Measurements from ENCODE around the gene PPT1.
A peak's percentile ranks its signal among the peaks of the same experiment; 100 is the strongest.

Gene PPT1

GRCh38 chr1:40092241-40092640 is 4.8 kb downstream of the PPT1 start:
- FAIRE-seq, result no peak

- no peak for FAIRE-seq
These were observed 6.2 kb downstream of the PPT1 start for GRCh38 chr1:40090652-40091355.

DNA sequence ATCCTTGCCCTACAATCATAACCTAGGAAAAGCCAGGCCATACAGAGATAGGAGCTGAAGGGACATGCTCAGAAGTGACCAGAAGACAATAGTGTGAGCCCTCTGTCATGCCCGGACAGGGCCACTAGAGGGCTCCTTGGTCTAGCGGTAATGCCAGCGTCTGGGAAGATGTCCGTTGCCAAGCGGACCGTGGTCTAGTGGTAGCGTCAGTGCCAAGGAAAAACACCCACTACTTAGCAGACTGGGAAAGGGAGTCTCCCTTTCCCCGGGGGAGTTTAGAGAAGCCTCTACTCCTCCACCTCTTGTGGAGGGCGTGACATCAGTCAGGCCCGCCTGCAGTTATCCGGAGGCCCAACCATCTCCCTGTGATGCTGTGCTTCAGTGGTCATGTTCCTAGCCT is 12.3 kb downstream of the PPT1 start:
- peak; percentile 91 for FAIRE-seq

GRCh38 chr1:40081871-40082270 is 15.2 kb downstream of the PPT1 start:
- no peak for FAIRE-seq

DNA sequence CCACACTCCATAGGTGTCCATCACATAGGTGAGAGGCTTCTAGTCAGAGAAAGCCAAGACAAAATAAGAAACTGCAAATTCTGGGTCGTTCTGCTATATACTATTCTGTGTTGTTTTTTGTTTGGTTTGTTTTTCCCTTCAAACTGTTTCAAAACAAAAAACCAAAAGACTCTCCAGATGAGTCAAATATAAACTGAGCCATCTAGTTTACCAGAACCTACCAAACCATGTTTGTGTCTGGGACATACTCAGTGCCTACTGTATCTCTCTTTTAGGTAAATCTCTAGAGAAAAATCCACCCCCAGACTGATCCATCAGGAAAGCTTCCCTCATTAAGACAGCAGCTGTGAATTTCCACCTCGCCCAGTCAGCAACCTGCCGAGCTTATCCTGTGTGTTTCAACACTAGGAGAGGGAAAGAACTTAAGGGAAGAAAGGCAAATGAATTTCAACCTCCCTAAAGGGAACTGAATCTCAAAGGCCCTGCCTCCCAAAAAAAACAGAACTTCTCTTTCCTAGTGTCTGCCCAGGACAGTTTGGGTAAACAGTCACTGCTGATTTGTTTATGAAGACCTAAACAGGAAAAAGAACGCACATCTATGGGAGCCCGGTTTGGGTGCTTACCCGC is 17.2 kb downstream of the PPT1 start:
- FAIRE-seq, result no peak

GRCh38 chr1:40078512-40079333 is 18.3 kb downstream of the PPT1 start:
- peak; percentile 80 for FAIRE-seq

- no peak for FAIRE-seq
These were observed 20.1 kb downstream of the PPT1 start for GRCh38 chr1:40076895-40077312.

GRCh38 chr1:40075266-40075665 is 21.8 kb downstream of the PPT1 start:
- FAIRE-seq, result no peak

DNA sequence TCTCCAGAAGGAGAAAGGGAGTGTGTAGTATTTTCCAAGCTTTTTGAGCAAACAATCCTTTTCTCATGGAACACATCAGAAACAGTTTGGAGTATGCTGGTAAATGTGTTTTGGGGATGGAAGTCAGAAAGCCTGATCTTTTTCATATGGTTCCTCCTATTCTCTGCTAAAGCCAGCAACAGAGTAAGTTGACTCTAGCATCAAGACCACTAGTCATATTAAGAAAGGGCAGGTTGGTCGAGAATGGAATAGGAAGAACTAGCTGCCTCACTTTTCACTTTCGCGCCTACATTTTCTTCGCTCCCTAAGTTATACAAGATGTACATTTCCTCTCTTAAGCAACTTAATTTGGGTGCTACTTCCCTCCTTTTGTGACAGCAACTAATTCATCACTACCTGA is 24.0 kb downstream of the PPT1 start:
- FAIRE-seq, result no peak

DNA sequence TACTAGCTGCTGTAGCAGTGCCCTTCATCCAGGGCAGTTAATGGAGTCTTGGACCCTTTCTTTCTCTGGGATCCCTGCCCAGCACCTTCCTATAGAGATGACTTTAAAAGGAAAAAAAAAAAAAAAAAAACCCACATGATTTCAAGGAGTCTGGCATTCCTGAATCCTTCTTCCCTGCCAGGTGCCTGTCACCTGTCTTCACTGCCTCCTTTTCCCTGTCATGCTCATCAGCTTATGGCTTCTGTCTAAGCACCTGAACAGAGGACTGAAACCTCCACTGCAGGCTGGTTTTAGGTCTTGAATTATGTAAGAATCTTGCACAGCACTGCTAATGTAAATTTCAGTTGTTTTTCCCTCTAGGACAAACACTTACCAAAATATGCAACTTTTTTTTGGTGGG is 24.9 kb downstream of the PPT1 start:
- FAIRE-seq, result no peak

DNA sequence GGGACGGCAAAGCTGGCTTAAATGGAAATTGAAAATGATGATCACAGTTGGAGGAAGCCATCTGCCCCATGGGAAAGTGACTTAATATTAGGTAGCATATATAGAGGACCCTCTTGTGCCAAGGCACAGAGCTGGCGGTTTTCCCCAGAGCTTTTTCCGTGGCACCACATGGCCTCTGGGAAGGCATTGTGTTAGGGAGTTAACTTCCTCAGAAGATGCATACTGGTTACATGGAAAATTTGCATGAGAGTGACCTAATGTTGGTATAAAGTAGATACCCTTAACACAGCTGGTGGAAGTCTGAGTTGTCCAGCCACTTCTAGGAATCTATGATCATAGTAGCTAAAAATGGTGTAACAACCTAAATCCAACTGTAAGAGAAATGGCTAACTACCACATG is 29.2 kb downstream of the PPT1 start:
- FAIRE-seq, result no peak

DNA sequence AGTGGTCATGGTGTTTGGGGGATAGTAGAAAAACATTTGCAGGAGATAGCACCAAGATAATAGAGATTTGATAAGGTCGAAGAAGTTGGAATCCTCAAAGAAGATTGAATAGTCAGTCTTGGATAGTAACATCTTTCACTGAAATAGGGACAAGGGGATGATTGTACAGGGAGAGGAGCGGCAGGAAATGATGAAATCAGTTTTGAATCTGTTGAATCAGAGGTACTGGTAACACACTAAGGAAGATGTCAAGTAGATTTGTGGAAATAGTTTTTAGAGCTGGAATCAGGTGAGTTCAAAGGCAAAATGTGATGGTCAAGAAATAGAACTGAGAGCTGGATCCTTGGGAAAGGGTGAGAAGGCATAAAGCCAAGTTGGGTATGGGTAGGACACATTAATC is 30.0 kb downstream of the PPT1 start:
- FAIRE-seq, result no peak

DNA sequence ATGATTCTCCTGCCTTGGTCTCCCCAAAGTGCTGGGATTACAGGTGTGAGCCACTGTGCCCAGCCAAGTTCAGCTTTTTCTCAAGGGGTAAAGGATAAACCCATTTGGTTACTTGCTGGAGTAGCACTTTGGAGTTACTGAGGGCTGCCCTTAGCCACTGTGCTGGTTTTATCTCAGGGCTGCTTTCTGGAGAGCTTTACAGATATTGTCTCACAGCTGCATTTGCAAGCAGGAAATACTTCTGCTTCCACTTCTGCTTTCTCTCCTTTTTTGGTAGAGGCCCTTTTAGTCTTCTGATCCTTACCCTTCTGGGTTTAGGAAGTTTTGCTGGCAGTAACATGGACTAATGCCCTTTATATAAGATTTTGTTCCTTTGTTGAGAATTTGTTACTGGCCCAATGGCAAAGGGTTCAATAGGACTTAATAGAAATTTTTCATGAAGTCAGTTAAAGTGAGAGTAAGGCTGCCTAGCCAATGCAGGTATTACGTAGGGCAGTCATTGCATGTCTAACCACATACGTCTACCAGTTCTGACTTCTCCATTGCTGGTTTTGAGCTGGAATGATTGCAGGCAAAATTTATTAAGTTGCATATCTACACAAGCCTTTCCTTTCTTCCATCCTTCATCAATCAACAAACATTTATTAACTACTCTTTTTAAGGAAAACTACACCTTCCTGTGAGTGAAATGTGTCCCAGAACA is 32.1 kb downstream of the PPT1 start:
- FAIRE-seq, result no peak

DNA sequence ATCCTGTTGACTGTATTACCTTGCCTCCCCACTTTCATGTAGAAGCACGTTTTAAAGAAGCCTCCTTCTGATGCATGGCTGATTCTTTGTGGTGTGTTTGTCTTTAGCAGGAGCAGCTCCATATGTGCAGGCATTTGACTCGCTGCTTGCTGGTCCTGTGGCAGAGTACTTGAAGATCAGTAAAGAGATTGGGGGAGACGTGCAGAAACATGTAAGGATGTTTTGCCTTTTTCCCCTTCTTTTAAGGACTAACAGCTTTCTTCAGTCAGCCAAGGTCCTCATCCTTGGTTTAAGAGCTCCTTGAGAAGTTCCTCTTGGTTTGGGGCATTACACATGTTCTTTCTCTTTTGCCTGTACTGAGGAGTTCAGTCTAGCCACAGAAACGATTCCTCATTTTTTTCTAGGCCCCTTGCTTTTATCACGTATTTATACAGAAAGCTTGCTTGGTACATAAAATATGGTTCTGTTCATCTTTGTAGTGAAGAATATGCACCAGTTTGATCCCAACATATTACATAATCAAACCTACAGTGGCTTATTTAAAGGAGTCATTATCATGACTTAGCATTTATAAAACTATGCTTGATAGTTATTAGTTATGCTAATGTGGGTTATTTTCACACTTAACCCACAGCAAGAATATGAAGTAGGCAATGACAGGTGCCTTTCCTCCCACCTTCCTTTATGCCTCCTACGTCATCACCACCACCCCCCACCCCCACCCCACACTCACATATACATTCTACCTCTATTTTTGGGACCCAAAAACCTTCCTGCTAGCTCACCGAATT is 36.9 kb downstream of the PPT1 start:
- FAIRE-seq, result no peak

DNA sequence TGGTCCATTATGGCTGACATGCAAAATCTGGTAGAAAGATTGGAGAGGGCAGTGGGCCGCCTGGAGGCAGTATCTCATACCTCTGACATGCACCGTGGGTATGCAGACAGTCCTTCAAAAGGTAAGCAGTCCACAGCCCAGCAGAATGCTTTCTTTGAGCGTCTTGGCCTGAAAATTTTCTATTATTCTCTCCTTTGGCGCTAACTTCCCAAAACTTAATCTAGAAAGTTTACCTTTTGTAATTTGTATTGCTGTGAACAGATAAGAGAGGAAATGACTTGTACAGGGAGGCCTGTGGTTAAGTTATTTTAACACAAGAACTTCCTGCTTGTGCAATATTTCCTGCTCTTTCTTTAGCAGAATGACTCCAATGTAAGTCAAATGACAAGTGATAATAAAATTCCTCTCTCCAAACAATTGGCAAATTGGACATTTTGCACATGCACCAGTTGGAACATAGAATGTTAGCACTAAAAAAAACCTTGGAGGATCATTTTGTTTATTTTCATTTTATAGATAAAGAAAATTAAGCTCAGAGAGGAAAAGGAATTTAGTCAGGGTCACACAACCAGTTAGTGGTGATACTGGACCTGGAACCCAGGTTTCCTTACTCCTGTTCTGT is 37.6 kb downstream of the PPT1 start:
- no peak for FAIRE-seq

DNA sequence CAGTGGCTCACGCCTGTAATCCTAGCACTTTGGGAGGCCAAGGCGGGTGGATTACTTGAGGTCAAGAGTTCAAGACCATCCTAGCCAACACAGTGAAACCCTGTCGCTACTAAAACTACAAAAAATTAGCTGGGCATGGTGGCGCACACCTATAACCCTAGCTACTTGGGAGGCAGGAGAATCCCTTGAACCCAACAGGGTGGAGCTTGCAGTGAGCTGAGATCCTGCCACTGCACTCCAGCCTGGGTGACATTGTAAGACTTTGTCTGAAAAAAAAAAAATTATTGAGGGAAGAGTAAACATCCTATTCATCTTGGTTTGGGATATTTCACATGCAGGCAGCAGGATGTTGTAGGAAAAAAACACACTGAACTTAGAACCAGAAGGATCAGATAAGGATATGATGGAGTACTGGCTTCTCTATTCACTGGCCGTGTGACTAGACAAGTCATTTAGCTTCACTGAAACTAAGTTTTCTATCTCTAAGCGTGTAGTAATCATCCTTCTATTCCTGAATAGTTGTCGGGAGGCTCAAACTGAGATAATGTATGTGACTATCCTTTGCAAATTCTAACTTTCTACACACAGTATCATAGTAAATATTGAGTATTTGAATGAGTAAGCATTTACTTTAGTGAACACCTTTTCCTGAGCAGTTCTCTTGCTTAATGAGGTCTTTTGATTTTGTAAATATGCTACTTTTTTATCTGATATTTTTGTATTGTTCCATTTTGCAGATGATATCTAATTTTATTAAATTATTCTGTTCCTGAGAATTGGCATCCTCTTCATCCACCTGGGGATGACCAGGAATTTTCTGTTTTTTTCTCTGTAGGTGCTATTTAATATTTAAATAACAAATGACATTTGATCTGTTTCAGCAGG is 38.4 kb downstream of the PPT1 start:
- FAIRE-seq, result no peak

- FAIRE-seq, result no peak
These were observed 39.0 kb downstream of the PPT1 start for GRCh38 chr1:40058097-40058452.

DNA sequence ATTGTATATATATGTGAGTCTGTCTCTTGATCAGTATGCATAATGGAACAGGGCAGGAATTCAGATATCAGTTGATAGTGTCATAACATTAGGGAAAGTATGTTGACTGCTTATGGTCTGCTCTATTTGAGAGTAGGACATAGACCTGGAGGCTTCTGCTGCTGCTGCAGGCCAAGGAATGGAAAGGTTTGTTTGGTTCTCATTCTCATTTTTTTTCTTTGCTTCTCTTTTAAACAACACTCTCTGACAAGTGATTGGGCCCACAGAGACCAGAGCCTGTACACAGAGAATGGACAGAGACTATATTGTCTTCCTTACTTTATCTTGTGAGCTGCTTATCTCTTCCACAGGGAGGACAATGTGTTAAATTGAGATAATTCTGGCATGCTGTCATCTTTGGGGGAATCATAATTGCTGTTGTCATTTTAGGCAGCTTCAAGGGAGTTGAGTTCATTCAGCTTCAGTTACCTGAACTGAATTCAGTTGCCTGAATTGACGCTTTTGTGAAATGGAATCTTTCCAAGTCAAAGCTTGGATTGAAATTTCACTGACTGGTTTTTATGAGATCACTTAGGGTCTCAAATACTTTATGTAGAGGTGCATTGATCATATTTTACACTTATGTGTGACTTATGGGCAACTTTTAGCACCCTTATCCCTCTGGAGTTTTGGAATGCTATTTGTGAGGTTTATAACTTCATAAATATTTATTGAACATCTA is 39.6 kb downstream of the PPT1 start:
- no peak for FAIRE-seq

DNA sequence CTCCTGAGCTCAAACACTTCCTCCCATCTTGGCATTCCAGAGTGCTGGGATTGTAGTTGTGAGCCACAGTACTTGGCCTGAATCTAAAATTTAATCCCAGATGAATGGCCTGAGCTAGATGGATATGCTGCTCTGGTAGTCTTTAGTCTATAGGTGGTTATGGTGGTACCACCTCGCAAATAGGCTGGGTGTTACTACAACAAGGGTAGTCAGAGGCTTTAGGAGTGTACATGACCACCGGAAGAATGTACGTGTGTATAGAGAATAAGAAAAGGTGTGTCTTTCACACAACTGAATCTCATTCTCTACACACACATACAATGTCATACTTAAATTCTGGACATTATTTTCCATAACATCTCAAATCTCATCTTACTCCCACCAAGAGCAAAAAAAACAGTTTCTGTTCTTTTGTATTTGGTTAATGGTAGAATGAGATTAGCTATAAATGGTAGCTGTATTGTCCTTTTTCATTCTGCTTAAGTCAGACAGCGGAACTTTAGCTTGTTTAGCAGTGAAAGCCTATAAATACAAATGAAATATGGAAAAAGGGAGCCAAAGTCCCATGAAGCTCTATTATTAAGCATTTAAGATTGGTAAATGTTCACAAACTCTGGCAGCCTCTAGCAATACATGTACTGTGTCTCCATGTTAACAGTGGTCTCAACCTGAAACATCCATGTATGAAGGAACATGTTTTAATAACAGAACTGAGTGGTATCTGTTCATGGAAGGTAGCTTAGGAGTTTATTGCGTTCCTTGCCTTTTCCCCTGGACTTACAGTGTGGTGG is 40.3 kb downstream of the PPT1 start:
- FAIRE-seq, result no peak

Data from A204.1 (cell line).